HG03175 (cell line): ENCODE measurements around the gene ASXL3.

Source experiments
- ATAC-seq: cut with Tn5 transposase; IDR thresholded peaks from one replicate; pipeline ENCODE4 v1.9.1; 2021; ENCODE audit warnings: mild to moderate bottlenecking, moderate library complexity; ENCODE audit not compliant: unreplicated experiment

ASXL3 gene

DNA sequence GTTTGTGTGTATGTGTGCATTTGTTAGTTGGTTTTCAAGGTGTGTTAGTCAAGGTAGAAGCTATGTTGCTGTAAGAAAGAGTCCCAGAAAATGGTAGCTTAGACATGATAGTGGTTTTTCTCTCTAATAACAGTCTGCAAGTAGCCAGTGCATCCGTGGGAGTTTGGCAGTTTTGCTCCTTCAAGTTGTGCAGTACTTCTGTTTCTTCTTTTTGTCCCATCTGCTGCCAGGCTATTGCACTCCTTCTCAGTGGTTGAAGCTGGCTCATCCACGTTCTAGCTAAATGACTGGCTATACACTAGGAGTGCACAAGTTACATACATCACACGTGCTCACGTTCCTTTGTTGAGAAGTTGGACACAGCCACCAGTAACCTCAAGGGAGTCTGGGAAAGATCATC, 134.7 kb downstream of the ASXL3 start:
- ATAC-seq, result no peak

DNA sequence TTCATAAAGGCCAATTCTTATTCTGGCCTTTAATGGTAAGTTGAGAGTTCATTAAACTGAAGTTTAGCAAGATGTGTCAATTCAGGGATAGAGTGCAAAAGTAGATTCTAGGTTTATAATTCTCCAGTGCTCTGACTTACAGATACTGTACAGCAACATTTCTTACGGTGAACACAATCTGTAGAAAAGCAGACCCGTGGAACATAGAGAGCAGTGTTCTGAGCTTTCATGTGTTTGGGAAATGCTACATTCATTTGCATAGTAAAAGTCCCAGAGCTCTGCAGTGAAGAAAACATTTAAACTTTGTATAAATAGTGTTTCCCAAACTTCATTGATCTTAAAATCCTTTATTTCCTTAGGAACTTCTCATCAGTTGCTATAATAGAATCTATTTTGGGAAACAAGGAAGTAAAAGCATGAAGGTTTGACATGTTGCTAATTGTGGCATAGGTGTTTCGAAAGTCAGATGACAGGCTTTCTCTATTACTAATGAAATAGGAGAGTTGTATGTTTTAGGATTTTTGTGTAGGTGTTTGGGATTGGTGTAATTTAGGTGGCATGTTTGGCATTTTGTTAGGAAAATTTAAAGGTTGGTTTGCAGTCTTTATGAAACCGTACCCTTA, 138.2 kb downstream of the ASXL3 start:
- ATAC-seq, result no peak

DNA sequence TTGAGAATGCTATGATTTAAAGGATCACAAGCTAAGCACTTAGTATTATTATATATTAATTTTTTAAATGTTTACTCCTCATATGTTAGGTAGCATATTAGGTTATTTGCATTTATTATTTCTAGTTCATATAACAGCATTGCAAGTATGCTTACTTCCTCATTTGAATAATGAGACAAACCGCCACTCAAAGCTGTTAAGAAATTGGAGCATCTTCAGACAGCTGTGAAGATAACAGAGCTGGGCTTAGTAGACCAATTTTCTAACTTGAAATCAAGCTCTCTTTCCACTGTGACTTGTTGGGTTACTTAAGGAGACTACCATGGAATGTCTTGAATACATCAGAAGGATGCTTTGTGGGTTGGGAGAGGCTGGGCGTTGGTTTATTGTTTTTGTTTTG, 139.3 kb downstream of the ASXL3 start:
- ATAC-seq, result no peak

DNA sequence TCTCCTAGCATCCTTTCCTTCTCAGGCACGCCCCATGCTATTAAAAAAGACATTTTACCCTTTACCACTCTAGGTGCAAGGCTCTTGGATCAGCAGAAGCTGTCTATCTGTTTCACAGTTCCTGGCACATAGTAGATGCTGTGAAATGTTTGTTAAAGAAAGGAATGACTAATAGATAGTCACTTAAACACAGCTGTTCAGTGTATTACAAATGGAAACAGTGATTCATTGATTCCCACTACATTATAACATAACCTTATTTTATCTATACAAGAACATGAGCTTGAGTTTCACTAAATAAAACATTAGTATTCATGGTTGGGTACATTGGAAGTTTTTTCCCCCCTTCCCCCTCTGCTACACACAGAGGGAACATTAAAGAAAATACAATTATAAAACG, 142.1 kb downstream of the ASXL3 start:
- ATAC-seq, result no peak

DNA sequence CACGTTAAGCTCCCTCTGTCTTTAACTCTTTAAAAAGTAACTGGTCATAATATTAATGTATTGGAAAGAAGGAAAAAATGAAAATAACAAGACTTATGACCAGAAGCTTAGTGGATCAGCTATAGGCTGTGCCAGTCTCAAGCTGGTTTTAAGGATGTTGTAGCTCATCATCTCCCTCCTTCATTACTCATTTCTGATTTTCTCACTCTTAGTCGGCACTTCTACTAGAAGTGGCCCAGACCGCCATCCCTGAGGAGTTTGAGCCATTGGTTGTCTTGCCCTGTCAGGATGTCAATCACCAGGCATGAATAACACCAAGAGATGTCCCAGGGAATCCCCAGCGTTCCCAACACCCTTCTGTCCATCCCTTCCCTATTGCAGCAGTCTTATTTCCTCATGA, 151.5 kb downstream of the ASXL3 start:
- ATAC-seq, result no peak

DNA sequence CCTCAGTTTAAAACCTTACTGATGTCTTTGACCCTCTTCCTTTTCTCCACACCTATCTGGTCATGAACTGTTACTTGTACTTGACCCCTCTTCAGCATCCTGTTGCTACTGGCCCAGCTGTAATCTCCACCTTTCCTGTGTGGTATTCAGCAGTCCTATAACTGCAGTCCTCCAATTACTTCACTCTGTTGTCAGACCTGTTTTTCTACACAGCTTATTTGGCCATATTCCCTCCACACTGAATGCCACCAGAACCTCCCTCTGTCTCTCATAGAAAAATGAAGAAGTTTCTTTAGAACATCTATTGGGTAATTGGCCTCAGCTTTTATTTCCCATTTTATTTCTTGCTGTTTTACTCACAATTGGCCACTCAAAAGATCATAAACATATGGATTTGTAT, 155.4 kb downstream of the ASXL3 start:
- ATAC-seq, result no peak

DNA sequence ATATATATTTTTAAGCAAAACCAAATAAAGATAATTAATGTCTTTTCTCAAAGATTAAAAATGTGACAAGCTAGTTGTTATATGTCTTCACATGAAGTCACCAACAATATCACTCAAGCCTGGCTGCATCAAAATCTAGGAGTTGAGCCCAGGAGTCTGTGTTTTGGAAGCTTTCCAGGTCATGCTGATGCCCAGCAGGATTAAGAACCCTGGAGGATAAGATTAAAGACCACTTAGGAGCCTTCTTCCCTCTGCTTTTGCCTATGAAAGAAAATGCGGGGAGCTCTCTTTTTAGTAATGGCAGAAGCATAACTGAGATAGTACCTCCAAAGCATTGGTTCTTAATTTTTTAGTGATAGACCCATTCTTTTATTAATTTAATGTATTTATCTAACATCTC, 157.4 kb downstream of the ASXL3 start:
- no peak for ATAC-seq

DNA sequence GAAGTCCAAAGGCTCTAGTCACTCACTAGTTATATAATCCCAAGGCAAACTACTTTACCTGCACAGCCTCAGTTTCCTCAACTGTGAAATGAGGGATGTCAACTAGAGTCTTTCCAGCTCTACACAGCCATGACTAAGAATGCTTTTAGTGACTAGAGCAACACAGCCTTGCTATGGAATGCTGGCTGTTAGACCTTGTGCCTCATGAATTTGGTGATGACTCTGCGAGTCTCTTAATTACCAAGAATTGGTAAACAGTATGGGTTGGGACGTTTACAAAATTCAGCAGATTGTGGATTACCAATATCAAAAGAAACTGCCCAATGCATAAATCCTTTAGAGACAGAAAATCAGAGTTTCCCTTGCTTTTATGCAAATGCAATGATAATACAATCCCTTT, 163.7 kb downstream of the ASXL3 start:
- ATAC-seq, result no peak

DNA sequence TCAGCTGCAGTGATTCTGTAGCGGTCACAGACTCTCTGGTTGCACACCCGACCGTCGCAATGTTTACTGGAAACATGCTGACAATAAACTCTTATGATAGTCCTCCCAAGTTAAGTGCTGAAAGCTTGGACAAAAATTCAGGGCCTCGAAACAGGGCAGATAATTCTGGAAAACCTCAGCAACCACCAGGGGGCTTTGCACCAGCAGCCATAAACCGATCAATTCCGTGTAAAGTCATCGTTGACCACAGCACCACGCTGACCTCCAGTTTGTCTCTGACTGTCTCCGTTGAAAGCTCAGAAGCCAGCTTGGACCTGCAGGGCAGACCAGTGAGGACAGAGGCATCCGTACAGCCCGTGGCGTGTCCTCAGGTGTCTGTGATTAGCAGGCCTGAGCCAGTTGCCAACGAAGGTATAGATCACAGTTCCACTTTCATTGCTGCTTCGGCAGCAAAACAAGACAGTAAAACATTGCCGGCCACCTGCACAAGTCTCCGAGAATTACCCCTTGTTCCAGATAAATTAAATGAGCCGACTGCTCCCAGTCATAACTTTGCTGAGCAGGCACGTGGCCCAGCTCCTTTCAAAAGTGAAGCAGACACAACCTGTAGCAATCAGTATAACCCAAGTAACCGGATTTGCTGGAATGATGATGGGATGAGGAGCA, 166.1 kb downstream of the ASXL3 start:
- ATAC-seq, result no peak

DNA sequence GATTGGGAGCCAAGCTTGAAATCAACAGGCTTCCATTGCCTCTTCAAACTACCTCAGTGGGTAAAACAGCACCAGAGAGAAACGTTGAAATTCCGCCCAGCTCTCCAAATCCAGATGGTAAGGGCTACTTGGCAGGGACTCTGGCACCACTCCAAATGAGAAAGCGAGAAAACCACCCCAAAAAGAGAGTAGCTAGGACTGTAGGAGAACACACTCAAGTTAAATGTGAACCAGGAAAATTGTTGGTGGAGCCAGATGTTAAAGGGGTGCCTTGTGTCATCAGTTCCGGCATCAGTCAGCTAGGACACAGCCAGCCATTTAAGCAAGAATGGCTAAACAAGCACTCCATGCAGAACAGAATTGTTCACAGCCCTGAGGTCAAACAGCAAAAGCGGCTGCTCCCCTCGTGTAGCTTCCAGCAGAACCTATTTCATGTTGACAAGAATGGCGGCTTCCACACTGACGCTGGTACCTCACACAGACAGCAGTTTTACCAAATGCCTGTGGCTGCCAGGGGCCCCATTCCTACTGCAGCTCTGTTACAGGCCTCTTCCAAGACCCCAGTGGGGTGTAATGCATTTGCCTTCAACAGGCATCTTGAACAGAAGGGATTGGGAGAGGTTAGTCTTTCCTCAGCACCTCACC, 167.3 kb downstream of the ASXL3 start:
- ATAC-seq, result no peak

DNA sequence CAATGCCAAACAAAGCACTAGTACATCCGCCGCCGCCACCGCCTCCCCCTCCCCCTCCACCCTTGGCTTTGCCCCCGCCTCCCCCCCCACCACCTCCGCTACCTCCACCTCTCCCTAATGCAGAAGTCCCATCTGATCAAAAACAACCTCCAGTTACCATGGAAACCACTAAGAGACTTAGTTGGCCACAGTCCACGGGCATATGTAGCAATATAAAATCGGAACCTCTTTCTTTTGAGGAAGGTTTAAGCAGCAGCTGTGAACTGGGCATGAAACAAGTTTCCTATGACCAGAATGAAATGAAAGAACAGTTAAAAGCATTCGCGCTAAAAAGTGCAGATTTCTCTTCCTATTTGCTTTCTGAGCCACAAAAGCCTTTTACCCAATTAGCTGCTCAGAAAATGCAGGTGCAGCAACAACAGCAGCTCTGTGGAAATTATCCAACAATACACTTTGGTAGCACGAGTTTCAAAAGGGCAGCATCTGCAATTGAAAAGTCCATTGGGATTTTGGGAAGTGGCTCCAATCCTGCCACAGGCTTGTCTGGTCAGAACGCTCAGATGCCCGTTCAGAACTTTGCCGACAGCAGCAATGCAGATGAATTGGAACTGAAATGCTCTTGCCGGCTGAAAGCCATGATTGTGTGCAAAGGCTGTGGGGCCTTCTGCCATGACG, 168.0 kb downstream of the ASXL3 start:
- no peak for ATAC-seq

DNA sequence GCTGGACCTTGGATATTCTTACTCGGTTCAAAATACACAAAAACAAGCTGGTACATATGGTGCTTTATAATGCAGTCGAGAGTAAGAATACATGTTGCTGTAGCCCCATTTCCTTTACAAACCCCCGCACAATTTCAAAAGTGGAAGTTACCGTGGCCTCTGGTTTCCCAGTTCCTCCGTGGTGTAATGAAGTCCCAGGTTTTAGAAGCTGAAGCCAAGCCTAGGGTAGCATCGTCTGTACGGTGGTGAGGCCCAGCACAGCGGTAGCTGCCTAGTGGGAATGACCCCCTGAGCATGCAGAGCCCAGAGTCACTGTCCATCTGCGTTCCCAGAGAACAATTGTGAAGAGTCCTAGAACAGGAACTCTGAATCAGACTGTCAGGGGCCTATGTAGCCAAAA, 171.8 kb downstream of the ASXL3 start:
- no peak for ATAC-seq

DNA sequence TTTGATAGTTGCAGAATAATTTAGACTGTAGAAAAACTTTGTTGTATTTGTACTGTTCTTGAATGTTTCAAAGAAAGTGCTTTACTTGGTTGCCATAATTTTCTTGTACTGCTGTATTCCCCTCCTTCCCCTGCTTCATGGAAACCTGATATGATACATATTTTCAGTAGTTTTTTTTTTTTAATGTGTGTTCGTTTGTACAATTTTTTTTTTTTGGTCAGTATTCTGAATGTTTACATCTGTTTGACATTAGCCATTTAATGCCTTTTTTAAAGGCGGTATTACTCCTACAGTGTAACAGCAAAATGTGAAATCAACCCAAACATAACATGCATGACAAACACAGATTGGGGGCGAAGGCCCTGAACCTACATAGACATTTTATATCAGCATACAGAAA, 172.3 kb downstream of the ASXL3 start:
- no peak for ATAC-seq

DNA sequence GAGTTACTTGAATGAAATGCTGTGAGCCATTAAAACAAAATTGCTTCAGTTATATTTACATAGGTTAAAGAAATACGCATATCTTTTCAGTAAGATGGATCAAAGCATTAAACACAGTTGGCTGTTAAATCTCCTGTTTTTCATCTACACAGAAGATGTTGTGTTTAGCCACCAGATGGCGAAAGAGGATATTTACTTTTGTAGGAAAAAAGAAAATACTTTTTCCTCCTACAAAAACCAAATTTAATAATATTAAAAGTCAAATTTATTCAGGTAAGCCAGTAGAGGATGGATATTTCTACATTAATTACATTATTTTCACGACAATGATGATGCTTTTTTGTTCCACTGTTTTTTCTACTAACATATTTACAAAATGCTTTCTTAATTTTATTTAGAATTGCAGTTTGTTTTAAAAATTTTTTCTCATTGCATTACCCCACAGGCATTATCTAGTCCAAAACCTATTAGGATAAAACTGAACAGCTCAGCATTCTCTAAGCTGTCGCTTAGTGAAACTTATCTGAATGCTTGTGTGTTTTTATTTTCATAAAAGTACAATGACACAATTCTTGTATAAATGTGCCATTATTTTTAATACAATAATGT, 173.7 kb downstream of the ASXL3 start:
- ATAC-seq, result no peak

DNA sequence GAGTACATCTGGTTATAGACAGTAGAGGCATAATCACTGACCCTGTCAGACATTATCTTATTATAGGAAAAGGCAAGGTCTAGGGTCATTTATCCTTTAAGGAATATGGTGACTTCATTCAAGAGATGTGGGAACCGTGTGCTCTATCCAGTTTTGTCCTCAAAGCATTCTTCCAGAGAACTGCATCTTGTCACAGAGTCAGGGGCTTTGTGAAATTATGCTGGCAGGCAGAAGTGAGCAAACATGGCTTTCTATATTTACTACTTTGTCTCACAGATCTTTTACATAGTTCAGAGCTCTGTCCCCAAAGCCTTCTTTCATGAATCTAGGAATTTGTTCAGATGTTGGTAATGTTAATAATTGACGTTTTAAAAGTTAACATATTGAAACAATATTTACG, 177.4 kb downstream of the ASXL3 start:
- ATAC-seq, result no peak

DNA sequence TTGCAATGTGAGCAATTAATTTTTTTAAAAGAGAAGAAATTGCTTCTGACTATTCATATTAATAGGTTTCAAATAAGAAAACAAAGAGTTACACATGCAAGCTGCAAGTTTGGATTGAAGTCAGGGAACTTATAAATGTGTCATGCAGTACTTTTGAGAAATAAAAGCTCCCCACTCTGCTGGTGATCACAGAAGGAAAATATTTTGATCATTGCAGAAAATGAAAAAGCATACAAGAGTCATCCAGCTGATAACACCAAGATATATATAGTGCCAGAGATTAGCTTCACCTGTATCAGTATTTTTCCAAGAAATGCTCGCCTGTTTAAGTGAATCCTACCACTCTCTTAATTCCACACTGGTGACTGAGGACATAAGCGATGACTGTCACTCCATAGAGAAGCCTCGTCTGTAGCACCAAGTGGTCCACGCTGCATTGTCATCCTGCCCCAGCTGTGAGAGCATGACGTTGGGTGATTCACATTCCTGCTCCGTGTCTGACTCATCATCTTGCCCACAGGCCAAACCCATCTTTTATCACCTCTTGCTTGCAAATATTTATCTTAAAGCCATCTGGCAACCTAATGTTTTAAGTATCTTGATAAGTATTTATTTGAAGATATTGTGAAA, 178.0 kb downstream of the ASXL3 start:
- no peak for ATAC-seq

DNA sequence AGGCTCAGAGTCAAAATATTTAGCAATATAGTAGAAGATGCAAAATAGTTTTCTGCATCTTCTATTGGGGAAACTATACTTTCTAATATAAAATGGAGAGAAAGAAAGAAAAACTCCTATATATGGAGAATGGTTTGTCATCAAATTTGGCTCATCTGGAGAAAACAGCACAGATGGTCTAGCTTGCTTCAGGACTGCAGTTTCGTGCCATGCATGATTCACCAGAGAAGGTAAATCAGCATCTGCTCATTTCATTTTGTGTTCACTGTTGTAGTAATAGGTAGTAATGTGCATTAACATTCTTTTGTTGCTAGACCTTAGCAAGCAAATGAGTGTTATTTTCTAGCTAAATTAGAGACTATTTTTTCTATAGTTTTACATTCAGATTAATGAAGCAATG, 179.0 kb downstream of the ASXL3 start:
- ATAC-seq, result no peak

DNA sequence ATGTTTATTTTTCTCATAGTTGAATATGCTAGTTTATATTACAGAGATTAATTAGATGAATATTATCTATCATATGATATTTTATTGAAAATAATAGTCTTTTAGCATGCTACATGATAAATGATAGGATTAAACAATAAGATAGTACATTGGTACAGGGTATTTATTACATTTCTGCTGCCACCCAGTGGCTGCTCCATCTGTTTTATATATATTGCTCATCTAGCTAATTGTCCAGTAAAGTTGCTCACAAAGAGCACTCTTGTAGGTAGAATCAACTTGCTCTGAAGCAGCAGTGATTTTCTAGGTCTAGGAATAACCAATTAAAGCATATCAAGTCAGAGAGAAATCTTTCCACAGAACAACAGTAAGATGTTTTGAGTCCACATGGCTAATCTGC, 183.3 kb downstream of the ASXL3 start:
- no peak for ATAC-seq

DNA sequence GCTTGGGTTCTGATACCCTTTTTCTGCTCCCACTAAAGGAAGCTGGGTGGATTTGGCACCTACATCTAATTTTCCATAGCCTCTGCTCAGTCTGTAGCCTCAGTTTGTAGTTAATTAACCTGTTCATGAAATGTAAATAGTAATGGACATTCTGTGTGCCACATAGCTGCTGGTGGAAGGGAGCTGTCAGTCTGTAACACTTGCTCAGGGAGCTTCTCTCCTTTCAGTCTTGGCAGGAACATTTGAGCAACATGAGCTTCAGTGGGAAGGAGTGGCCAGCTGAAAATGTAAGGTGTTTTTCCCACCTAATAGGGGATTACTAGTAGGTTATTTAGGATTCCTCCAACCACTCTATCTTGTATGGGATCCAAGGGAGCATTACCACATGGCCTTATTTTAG, 203.4 kb downstream of the ASXL3 start:
- no peak for ATAC-seq
